Measurements from ENCODE around the gene LYSET.

DNA sequence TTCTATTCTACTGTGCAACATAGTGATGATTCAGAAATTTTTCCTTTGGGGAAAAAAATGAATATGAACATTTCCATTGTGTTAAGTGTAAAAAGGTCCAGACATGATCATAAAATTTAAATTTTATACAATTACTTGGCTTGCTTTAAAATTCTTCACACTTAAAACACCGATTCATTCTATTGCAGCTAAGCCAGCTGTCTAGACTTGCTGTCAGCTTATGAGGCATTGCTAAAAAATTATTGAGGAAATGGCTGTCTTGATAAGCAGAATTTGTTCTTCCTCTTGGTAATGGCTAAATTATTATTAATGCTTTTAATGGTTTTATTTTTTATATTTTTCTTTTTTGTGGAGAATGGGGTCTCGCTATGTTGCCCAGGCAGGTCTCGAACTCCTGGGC, 1.8 kb downstream of the LYSET start:
- TF ChIP-seq, protein P1, sequence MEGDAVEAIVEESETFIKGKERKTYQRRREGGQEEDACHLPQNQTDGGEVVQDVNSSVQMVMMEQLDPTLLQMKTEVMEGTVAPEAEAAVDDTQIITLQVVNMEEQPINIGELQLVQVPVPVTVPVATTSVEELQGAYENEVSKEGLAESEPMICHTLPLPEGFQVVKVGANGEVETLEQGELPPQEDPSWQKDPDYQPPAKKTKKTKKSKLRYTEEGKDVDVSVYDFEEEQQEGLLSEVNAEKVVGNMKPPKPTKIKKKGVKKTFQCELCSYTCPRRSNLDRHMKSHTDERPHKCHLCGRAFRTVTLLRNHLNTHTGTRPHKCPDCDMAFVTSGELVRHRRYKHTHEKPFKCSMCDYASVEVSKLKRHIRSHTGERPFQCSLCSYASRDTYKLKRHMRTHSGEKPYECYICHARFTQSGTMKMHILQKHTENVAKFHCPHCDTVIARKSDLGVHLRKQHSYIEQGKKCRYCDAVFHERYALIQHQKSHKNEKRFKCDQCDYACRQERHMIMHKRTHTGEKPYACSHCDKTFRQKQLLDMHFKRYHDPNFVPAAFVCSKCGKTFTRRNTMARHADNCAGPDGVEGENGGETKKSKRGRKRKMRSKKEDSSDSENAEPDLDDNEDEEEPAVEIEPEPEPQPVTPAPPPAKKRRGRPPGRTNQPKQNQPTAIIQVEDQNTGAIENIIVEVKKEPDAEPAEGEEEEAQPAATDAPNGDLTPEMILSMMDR (IDR thresholded peaks at IDR 0.05) = no peak
- TF ChIP-seq EP300 (IDR thresholded peaks at IDR 0.05; ENCODE audit: borderline replicate concordance in 1 of 2, low read depth in 1 of 2, low read length in 1 of 2) = no peak
- no peak for TF ChIP-seq ELF1 (IDR thresholded peaks at IDR 0.05)
- TF ChIP-seq, protein P2, sequence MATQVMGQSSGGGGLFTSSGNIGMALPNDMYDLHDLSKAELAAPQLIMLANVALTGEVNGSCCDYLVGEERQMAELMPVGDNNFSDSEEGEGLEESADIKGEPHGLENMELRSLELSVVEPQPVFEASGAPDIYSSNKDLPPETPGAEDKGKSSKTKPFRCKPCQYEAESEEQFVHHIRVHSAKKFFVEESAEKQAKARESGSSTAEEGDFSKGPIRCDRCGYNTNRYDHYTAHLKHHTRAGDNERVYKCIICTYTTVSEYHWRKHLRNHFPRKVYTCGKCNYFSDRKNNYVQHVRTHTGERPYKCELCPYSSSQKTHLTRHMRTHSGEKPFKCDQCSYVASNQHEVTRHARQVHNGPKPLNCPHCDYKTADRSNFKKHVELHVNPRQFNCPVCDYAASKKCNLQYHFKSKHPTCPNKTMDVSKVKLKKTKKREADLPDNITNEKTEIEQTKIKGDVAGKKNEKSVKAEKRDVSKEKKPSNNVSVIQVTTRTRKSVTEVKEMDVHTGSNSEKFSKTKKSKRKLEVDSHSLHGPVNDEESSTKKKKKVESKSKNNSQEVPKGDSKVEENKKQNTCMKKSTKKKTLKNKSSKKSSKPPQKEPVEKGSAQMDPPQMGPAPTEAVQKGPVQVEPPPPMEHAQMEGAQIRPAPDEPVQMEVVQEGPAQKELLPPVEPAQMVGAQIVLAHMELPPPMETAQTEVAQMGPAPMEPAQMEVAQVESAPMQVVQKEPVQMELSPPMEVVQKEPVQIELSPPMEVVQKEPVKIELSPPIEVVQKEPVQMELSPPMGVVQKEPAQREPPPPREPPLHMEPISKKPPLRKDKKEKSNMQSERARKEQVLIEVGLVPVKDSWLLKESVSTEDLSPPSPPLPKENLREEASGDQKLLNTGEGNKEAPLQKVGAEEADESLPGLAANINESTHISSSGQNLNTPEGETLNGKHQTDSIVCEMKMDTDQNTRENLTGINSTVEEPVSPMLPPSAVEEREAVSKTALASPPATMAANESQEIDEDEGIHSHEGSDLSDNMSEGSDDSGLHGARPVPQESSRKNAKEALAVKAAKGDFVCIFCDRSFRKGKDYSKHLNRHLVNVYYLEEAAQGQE (IDR thresholded peaks at IDR 0.05; ENCODE audit: low read depth, low read length) = no peak
- no peak for TF ChIP-seq GABPA (IDR thresholded peaks at IDR 0.05; ENCODE audit: low read depth)
- no peak for TF ChIP-seq RFX5 (IDR thresholded peaks at IDR 0.05; ENCODE audit: low read length)
- TF ChIP-seq YY1 (IDR thresholded peaks at IDR 0.05; ENCODE audit: low read depth) = no peak
- TF ChIP-seq, protein P3, sequence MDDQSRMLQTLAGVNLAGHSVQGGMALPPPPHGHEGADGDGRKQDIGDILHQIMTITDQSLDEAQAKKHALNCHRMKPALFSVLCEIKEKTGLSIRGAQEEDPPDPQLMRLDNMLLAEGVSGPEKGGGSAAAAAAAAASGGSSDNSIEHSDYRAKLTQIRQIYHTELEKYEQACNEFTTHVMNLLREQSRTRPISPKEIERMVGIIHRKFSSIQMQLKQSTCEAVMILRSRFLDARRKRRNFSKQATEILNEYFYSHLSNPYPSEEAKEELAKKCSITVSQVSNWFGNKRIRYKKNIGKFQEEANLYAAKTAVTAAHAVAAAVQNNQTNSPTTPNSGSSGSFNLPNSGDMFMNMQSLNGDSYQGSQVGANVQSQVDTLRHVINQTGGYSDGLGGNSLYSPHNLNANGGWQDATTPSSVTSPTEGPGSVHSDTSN (IDR thresholded peaks at IDR 0.05) = no peak
- no peak for TF ChIP-seq NFIC (IDR thresholded peaks at IDR 0.05; ENCODE audit: borderline replicate concordance)
